Measurements from ENCODE around the gene ULK3. TPM values are rescaled to one million over a fixed set of nuclear protein-coding genes. Genes with fewer than 3 reads are reported as not detected.

The ULK3 gene
- total RNA-seq, 1 experiment from 2014 or later: 48.4 TPM

DNA sequence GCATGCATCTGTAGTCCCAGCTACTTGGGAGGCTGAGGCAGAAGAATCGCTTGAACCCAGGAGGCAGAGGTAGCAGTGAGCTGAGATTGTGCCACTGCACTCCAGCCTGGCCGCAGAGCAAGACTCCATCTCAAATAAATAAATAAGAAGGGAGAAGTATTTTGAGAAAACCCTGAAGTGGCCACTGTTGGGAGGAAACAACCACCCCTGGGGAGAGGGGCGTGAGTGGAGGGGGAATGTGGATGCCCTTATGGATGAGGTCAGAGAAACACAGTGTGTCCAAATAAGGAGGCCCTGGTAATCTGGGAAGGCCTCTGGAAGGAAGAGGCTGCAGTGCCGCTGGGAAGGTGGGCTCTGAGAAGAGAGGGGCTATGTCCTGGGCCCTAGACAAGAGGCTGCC lies 20.7 kb downstream of the ULK3 start:
- intact Hi-C loops (cut with micrococcal nuclease): no loop called here
- no TSS peak for BruUV-seq (replicated peaks)
- POLR2A ChIA-PET: no interaction called here

More for the DNA sequence above, 20.7 kb downstream of the ULK3 start:
- Histone ChIP-seq H3K9me2 (ENCODE audit: insufficient read depth) (no peaks in the 10 kb centered on the region), H3K79me2 (ENCODE audit: insufficient read depth, low read length) (no peaks in the 10 kb centered on the region), H3K9me3 (ENCODE audit: control insufficient read depth in 1 of 2, insufficient read depth in 1 of 2, low read depth in 1 of 2, low read length in 2 of 2) (no peaks in the 10 kb centered on the region), H3K27me3 (ENCODE audit: insufficient read depth, low read length) (peaks cover 5% of the 10 kb centered on the region; the same call in 1 of the 2 replicates), H2AFZ (ENCODE audit: low read depth, low read length, poor library complexity, severe bottlenecking) (no peak overlapping the region), H3K4me3 (replicated peaks in 1 of 2; ENCODE audit: low read depth in 1 of 2, low read length in 2 of 2) (no peak overlapping the region), H3K9ac (ENCODE audit: low read length) (no peak overlapping the region), H3K36me3 (ENCODE audit: control insufficient read depth in 1 of 2, insufficient read depth in 2 of 2, low read length in 2 of 2) (no peaks in the 10 kb centered on the region), H3K4me2 (ENCODE audit: low read length) (no peak overlapping the region), H4K20me1 (ENCODE audit: insufficient read depth) (no peaks in the 10 kb centered on the region), H3K27ac (ENCODE audit: low read depth, low read length) (no peak overlapping the region), H3K4me1 (ENCODE audit: control insufficient read depth in 1 of 2, insufficient read depth in 2 of 2, low read length in 2 of 2) (peaks cover 14 to 23% of the 10 kb centered on the region in 2 experiments)
- TF ChIP-seq, protein P1, sequence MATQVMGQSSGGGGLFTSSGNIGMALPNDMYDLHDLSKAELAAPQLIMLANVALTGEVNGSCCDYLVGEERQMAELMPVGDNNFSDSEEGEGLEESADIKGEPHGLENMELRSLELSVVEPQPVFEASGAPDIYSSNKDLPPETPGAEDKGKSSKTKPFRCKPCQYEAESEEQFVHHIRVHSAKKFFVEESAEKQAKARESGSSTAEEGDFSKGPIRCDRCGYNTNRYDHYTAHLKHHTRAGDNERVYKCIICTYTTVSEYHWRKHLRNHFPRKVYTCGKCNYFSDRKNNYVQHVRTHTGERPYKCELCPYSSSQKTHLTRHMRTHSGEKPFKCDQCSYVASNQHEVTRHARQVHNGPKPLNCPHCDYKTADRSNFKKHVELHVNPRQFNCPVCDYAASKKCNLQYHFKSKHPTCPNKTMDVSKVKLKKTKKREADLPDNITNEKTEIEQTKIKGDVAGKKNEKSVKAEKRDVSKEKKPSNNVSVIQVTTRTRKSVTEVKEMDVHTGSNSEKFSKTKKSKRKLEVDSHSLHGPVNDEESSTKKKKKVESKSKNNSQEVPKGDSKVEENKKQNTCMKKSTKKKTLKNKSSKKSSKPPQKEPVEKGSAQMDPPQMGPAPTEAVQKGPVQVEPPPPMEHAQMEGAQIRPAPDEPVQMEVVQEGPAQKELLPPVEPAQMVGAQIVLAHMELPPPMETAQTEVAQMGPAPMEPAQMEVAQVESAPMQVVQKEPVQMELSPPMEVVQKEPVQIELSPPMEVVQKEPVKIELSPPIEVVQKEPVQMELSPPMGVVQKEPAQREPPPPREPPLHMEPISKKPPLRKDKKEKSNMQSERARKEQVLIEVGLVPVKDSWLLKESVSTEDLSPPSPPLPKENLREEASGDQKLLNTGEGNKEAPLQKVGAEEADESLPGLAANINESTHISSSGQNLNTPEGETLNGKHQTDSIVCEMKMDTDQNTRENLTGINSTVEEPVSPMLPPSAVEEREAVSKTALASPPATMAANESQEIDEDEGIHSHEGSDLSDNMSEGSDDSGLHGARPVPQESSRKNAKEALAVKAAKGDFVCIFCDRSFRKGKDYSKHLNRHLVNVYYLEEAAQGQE (IDR thresholded peaks at IDR 0.05; ENCODE audit: low read depth): no peak
- TF ChIP-seq SP1 (IDR thresholded peaks at IDR 0.05; ENCODE audit: low read depth) (no peak), TCF7L2 (IDR thresholded peaks at IDR 0.05; ENCODE audit: borderline replicate concordance, extremely low read depth, insufficient read depth, insufficient read length) (no peak), SRF (IDR thresholded peaks at IDR 0.05; ENCODE audit: low read depth) (no peak)
- TF ChIP-seq, protein P2, sequence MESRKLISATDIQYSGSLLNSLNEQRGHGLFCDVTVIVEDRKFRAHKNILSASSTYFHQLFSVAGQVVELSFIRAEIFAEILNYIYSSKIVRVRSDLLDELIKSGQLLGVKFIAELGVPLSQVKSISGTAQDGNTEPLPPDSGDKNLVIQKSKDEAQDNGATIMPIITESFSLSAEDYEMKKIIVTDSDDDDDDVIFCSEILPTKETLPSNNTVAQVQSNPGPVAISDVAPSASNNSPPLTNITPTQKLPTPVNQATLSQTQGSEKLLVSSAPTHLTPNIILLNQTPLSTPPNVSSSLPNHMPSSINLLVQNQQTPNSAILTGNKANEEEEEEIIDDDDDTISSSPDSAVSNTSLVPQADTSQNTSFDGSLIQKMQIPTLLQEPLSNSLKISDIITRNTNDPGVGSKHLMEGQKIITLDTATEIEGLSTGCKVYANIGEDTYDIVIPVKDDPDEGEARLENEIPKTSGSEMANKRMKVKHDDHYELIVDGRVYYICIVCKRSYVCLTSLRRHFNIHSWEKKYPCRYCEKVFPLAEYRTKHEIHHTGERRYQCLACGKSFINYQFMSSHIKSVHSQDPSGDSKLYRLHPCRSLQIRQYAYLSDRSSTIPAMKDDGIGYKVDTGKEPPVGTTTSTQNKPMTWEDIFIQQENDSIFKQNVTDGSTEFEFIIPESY (IDR thresholded peaks at IDR 0.05; ENCODE audit: extremely low read depth, insufficient replicate concordance, low read length): no peak
- TF ChIP-seq, protein P3, sequence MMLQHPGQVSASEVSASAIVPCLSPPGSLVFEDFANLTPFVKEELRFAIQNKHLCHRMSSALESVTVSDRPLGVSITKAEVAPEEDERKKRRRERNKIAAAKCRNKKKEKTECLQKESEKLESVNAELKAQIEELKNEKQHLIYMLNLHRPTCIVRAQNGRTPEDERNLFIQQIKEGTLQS (IDR thresholded peaks at IDR 0.05): no peak
- DNase-seq (ENCODE audit: low read depth, low spot score) (no peak), ATAC-seq (no peak)
- ChIA-PET RAD21 (ENCODE audit: low non-redundant PET in 1 of 2, low total read pairs in 2 of 2, uncharacterized antibody in 2 of 2, unreplicated experiment in 2 of 2) (no interaction called here), CTCF (no interaction called here)
